Adrenal gland (tissue), 5 donors: ENCODE measurements around the gene MAP7.

Source experiments
- CTCF ChIP-seq, 6 experiments: fragments of 450-650 bp in 4 of 6; fragments of 200-600 bp in 2 of 6; sonication (generic) in 1 of 6; IDR thresholded peaks; 1 replicate in 5 of 6; 2 replicates in 1 of 6; pipeline versions ENCODE4 v1.5.1 to v1.8.0; 2016 to 2021; ENCODE audit warnings: antibody characterized with exemption in 6 of 6, mild to moderate bottlenecking in 2 of 6, moderate library complexity in 1 of 6
- POLR2A ChIP-seq, 2 donors: fragments of 450-650 bp; IDR thresholded peaks; one replicate each; pipeline ENCODE4 v1.6.1; 2017; ENCODE audit warnings: antibody characterized with exemption in 2 of 2, mild to moderate bottlenecking in 2 of 2, moderate library complexity in 1 of 2
- donor health status: DM: no; HTN: no; CAD: no.

GRCh38 chr6:136350914-136351313 lies 199.3 kb downstream of the MAP7 start:
- no peak for TF ChIP-seq POLR2A (IDR thresholded peaks at IDR 0.05)
- TF ChIP-seq CTCF (IDR thresholded peaks at IDR 0.05) = no peak
